ENCODE results near the gene LRP5.
"Not testable (repeated sequence)": the region's sequence is repeated elsewhere in the genome, so short reads cannot be mapped to it uniquely, and the experiment has no call there.

The LRP5 gene

GRCh38 chr11:68423481-68423880 is 111.1 kb downstream of the LRP5 start:
- DNase-seq (ENCODE audit: low spot score), result no peak

- no peak for DNase-seq (ENCODE audit: low spot score)
Observed at GRCh38 chr11:68424101-68424632, 111.8 kb downstream of the LRP5 start.

GRCh38 chr11:68424981-68425865 is 112.8 kb downstream of the LRP5 start:
- DNase-seq (ENCODE audit: low spot score), result no peak

- no peak for DNase-seq (ENCODE audit: low spot score)
Observed at GRCh38 chr11:68425866-68426380, 113.5 kb downstream of the LRP5 start.

GRCh38 chr11:68429661-68430060 is 117.3 kb downstream of the LRP5 start:
- DNase-seq (ENCODE audit: low spot score), result no peak

- no peak for DNase-seq (ENCODE audit: low spot score)
Observed at GRCh38 chr11:68430384-68430783, 118.0 kb downstream of the LRP5 start.

- DNase-seq (ENCODE audit: low spot score), result no peak
Observed at GRCh38 chr11:68430801-68431200, 118.4 kb downstream of the LRP5 start.

GRCh38 chr11:68431984-68432645 is 119.7 kb downstream of the LRP5 start:
- DNase-seq (ENCODE audit: low spot score), result no peak

GRCh38 chr11:68432874-68433273 is 120.5 kb downstream of the LRP5 start:
- DNase-seq (ENCODE audit: low spot score), result no peak

- no peak for DNase-seq (ENCODE audit: low spot score)
Observed at GRCh38 chr11:68433541-68433940, 121.2 kb downstream of the LRP5 start.

- DNase-seq (ENCODE audit: low spot score), result not testable (repeated sequence)
Observed at GRCh38 chr11:68434159-68434558, 121.8 kb downstream of the LRP5 start.

- no peak for DNase-seq (ENCODE audit: low spot score)
Observed at GRCh38 chr11:68436162-68436888, 123.9 kb downstream of the LRP5 start.

- no peak for DNase-seq (ENCODE audit: low spot score)
Observed at GRCh38 chr11:68436985-68437926, 124.9 kb downstream of the LRP5 start.

GRCh38 chr11:68437927-68438657 is 125.7 kb downstream of the LRP5 start:
- DNase-seq (ENCODE audit: low spot score), result no peak

- no peak for DNase-seq (ENCODE audit: low spot score)
Observed at GRCh38 chr11:68438658-68439259, 126.4 kb downstream of the LRP5 start.

GRCh38 chr11:68439355-68440065 is 127.1 kb downstream of the LRP5 start:
- no peak for DNase-seq (ENCODE audit: low spot score)

GRCh38 chr11:68440224-68440623 is 127.8 kb downstream of the LRP5 start:
- DNase-seq (ENCODE audit: low spot score), result no peak

GRCh38 chr11:68441466-68442230 is 129.3 kb downstream of the LRP5 start:
- no peak for DNase-seq (ENCODE audit: low spot score)
